GM18907 (cell line): ENCODE measurements around the gene TIMP3.

Experiments
- ATAC-seq: cut with Tn5 transposase; IDR thresholded peaks from one replicate; pipeline ENCODE4 v1.9.1; 2021; ENCODE audit warnings: mild to moderate bottlenecking, moderate library complexity; ENCODE audit not compliant: unreplicated experiment

The TIMP3 gene

GRCh38 chr22:32877196-32877595, 75.7 kb downstream of the TIMP3 start:
- no peak for ATAC-seq

DNA sequence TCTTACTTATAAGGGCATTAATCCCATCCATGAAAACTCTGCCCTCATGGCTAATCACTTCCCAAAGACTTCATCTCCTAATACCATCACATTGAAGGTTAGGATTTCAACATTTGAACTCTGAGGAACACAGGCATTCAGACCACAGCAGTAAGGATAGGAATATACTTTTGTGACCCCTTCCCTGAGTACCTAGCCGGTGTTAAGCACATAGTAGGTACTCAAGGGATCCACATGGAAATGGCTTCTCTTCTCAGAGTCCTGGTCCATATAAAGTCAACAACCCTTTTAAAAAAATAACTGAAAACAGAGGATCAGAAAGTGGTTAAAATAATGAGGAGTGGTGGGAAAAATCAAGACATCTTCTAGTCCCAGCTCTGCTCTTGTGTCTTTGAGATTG, 78.0 kb downstream of the TIMP3 start:
- ATAC-seq: no peak

GRCh38 chr22:32880061-32880460, 78.6 kb downstream of the TIMP3 start:
- no peak for ATAC-seq

DNA sequence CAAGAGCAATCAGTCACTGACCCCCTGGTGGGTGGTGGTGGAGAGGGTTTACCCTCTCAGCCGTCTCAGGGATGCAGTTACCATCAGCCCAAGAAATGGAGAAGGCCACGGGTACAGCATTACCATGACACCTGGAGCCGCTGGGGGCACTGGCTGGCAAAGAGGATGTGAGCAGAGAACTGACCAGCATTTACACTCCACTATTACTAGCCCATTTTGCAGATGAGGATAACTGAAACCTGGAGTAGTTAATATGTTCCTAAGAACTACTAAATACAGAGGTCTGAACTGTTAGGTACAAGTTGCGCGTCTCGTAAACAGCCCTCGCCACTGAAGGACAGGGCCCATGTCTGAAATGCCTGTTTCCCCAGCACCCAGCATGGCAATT, 79.0 kb downstream of the TIMP3 start:
- no peak for ATAC-seq

- ATAC-seq: no peak
Measured at GRCh38 chr22:32880893-32881596, 79.5 kb downstream of the TIMP3 start.

- ATAC-seq: no peak
Measured at GRCh38 chr22:32882360-32882755, 80.9 kb downstream of the TIMP3 start.

DNA sequence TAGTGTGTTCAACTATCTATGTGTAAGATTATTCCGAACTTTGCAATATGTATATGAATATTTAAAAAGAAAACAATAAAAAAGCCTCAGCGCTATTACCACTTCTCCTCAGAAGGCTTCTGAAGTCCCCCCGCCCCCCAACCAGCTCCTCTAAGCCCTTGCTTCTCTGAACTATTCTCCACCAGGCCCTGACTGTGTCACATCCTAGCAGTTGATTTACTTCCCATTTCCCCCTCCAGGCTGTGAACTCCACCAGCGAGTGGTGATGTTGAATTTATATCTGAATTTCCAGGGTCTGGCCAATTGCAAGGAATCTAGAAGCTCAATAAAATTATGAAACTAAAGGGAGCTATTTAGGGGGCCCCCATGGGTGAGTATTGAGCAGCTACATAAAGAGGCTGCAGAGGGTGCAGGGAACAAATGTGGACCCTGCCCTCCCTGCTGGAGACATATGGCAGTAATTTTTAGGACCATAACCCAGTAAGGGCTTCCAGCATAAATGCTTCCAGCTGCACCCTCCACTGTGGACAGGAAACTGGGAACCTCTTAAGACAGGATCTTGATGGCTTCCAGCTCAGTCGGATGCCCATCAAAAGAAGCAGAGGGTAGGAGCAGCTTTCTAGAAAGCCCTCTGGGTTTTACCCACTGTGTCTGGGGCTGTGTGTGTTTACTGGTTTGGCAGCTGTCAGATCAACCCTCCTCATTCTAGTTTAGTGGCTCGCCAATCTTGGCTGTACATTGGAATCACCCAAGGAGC, 81.4 kb downstream of the TIMP3 start:
- ATAC-seq: no peak

GRCh38 chr22:32887324-32887980, 85.9 kb downstream of the TIMP3 start:
- ATAC-seq: no peak

DNA sequence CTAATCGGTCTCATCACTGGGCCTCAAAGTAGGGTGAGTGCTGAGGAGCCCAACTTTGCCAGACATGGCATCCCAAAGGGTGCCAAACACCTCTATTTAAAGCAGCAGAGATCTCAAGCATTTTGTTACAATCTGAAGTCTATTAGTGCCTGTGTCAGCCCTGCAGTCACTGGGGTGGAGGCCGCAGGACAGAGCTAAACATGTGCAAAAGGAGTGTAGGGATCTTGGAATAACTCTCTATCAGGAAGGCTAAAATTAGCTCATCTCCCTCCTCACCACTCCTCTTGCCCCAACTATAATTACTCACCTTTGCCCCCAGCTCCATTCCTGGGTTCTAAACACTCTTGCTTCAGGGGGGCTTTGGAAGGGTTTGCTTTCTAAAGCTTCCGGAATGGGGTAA, 87.5 kb downstream of the TIMP3 start:
- ATAC-seq: no peak

DNA sequence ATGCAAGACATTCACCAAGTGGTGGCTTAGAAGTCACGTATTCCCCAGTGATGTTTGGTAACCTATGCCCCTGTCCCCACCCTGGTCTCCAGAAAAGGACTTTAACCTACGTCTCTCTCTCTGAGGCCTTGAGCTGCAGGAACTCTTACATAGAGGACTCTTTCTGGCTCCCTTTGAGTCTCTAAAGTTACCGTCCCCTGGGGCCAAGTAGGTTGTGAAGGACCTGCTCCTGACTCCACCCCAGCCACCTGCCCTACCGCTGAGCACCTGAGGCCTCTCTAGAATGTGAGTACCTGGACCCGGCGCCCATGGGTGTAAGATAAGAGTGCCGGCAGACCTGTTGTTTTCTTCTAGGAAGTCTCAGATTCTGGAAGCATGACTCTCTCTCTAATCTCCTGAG, 95.4 kb downstream of the TIMP3 start:
- ATAC-seq: no peak

DNA sequence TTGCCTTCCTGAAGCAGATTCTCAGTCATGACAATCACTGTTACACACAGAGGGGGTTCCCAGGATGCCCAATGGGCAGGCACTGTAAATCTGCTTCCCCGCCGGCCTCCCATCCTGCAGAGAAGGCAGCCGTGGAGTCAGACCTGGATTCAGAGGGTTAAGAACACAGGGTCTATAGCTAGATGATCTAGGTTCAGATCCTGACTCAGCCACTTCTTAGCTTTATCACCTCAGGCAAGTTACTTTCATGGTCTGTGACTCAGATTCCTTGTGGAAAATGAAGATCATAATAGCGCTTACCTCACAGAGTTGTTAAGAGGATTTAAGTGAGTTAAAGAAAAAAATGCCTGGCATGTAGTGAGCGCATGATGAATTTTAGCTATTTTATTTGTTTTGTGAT, 95.9 kb downstream of the TIMP3 start:
- ATAC-seq: no peak

- no peak for ATAC-seq
Measured at GRCh38 chr22:32900886-32901635, 99.6 kb downstream of the TIMP3 start.

GRCh38 chr22:32901925-32902324, 100.4 kb downstream of the TIMP3 start:
- ATAC-seq: no peak

GRCh38 chr22:32903507-32903906, 102.0 kb downstream of the TIMP3 start:
- ATAC-seq: no peak

DNA sequence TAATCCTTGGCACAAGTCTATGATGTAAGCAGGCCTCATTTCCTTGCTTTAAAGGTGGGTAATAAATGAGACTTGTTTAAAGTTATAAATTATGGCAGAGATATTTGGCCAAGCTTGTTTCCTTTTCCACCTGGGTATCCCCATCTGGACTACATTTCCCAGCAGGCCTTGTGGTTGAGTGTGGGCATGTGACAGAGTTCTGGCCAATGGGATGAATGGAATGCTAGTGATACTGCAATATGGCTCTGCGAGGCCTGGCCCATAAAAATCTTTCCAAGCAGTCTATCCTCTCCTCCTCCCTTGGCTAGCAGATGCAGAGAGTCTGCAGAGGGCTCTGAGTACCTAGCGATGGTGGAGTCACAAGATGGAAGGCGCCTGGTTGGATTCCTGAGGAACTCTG, 102.5 kb downstream of the TIMP3 start:
- no peak for ATAC-seq

- ATAC-seq: no peak
Measured at GRCh38 chr22:32905400-32905799, 103.9 kb downstream of the TIMP3 start.

GRCh38 chr22:32909581-32910428, 108.3 kb downstream of the TIMP3 start:
- ATAC-seq: no peak

GRCh38 chr22:32910429-32910772, 108.9 kb downstream of the TIMP3 start:
- no peak for ATAC-seq

GRCh38 chr22:32911503-32911902, 110.0 kb downstream of the TIMP3 start:
- ATAC-seq: no peak
